AG04450 (cell line): ENCODE measurements around the gene LIMK2. TPM values are rescaled to one million over a fixed set of nuclear protein-coding genes. Genes with fewer than 3 reads are reported as not detected.

ENCODE experiments used
- CTCF ChIA-PET: fragments of 300-600, 350-600 bp; formaldehyde crosslinking; extraction: SDS; loops from one replicate; lab custom pipeline; 2022; ENCODE audit warnings: antibody characterized with exemption, inconsistent platforms; lab: Charles Lee
- POLR2A ChIA-PET: fragments of 350-600 bp; formaldehyde crosslinking; extraction: SDS; loops from one replicate; lab custom pipeline; 2021; ENCODE audit warnings: antibody characterized with exemption, inconsistent platforms; lab: Yijun Ruan, JAX
- DNase-seq: peaks from one replicate; pipeline ENCODE4 v3.0.0-alpha.2; 2011; ENCODE audit warnings: low read depth, low spot score
- H3K27ac ChIP-seq: one replicate; pipeline ENCODE4 v1.5.1; 2012; ENCODE audit warnings: low read depth, low read length, control low read depth
- H3K27me3 ChIP-seq: one replicate; pipeline ENCODE4 v1.6.0; 2012; ENCODE audit warnings: low read length; ENCODE audit not compliant: control insufficient read depth, insufficient read depth
- H3K4me3 ChIP-seq: 2 replicates; pipeline ENCODE4 v1.5.1; 2011; ENCODE audit warnings: mild to moderate bottlenecking, low read depth, low read length, control low read depth
- H3K9me3 ChIP-seq: 2 replicates; pipeline ENCODE4 v1.5.1; 2012; ENCODE audit warnings: low read length; ENCODE audit not compliant: control insufficient read depth, insufficient read depth
- polyA plus RNA-seq: library from polyadenylated mRNA; depleted of rRNA; stranded (reverse); fragments of >200 nt; gene quantifications from 2 replicates; pipeline ENCODE4 v1.2.3, GENCODE V29; 2011
- TF ChIP-seq, protein P1 (sequence below): IDR thresholded peaks from 2 replicates; pipeline ENCODE4 v1.5.1; 2011; ENCODE audit warnings: low read depth, low read length, control low read depth, inconsistent platforms

LIMK2 gene
- polyA plus RNA-seq, 1 experiment, result 5.0 TPM

DNA sequence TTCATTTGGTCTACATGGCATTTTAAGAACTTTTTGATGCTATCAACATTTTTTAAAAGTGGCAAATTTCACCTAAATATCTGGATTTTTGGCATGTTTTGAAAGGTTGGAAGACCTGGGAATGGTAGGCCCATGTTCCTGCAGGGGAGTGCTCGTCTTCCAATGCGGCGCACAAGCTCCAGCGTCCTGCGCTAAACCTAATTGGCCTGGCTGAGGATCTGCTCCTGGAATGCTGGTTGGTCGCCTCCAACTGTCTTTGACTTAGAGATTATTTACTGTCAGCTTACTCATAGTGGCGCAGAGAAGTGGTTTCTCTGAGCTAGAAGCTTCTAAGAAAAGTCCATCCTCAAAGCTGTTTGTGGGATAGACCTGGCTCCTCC lies 626 bp upstream of the LIMK2 start:
- DNase-seq, result no peak
- H3K27me3 ChIP-seq, result no peaks in the 10 kb centered on the region
- H3K9me3 ChIP-seq, result no peaks in the 10 kb centered on the region
- ChIA-PET CTCF (interaction anchor here (0.6 to 4.1 kb wide), 29 partner anchors 9 to 550 kb away, joined by 3 to 96 read pairs (median 6); partner anchors contain the start of genes PIK3IP1 and SELENOM), POLR2A (interaction anchor here (0.5 to 1.1 kb wide), 2 partner anchors 14 to 21 kb away, joined by 3 read pairs; no protein-coding TSS in a partner anchor)
- TF ChIP-seq, protein P1, sequence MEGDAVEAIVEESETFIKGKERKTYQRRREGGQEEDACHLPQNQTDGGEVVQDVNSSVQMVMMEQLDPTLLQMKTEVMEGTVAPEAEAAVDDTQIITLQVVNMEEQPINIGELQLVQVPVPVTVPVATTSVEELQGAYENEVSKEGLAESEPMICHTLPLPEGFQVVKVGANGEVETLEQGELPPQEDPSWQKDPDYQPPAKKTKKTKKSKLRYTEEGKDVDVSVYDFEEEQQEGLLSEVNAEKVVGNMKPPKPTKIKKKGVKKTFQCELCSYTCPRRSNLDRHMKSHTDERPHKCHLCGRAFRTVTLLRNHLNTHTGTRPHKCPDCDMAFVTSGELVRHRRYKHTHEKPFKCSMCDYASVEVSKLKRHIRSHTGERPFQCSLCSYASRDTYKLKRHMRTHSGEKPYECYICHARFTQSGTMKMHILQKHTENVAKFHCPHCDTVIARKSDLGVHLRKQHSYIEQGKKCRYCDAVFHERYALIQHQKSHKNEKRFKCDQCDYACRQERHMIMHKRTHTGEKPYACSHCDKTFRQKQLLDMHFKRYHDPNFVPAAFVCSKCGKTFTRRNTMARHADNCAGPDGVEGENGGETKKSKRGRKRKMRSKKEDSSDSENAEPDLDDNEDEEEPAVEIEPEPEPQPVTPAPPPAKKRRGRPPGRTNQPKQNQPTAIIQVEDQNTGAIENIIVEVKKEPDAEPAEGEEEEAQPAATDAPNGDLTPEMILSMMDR, result no peak
- no peak overlapping the region for H3K27ac ChIP-seq
- peak overlapping the region; percentile 40; the same call in 1 of the 2 replicates for H3K4me3 ChIP-seq

DNA sequence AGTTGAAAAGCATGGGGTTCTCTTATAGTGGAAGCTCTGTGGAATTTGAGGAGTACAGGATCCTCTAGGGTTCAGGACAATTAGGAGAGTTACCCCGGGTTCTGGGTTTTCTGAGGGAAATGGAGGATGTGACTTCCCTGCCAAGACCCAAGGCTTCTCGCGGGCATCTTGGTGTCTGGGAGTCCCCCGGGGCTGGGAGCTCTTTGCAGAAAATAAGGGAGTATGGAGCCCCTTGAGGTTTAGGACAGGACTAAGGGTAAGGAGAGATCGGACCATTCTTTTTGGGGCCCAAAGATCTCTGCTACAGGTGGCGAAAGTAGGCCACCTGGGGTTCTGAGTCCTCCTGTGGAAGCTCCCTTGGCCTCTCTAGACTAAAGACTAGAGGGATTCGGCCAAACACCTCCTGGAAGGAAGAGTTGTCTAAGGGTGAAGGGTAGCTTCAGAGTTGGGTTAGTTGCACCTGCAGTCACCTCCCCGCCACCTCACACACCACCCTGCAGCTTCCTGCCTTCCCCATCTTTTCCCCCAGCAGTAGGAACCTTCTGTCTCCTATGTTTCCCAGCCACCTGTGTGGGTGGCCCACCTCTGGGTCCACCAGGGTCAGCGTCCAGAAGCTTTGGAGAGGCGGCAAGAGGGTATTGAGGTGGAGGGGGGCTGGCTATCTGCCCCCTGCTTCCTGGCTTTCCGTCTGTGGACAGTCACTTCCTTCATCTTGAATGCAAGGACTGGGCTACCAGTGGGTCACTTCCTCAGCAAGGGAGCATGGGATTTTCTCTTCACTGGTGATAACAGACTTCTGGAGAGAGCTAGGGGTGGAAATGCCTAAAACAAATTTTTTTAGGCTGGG lies 908 bp downstream of the LIMK2 start:
- Histone ChIP-seq H3K9me3 (no peaks in the 10 kb centered on the region), H3K27me3 (no peaks in the 10 kb centered on the region), H3K27ac (no peak overlapping the region), H3K4me3 (peak overlapping the region; percentile 88)
- DNase-seq, result no peak
- POLR2A ChIA-PET, result interaction anchor here (0.8 to 1.1 kb wide), 3 partner anchors 12 to 79 kb away, joined by 3 read pairs; partner anchors contain the start of gene PIK3IP1
- TF ChIP-seq, protein P1, result no peak
- CTCF ChIA-PET, result interaction anchor here (0.7 to 4.1 kb wide), 27 partner anchors 9 to 106 kb away, joined by 3 to 96 read pairs (median 7); partner anchors contain the start of genes INPP5J and SELENOM

DNA sequence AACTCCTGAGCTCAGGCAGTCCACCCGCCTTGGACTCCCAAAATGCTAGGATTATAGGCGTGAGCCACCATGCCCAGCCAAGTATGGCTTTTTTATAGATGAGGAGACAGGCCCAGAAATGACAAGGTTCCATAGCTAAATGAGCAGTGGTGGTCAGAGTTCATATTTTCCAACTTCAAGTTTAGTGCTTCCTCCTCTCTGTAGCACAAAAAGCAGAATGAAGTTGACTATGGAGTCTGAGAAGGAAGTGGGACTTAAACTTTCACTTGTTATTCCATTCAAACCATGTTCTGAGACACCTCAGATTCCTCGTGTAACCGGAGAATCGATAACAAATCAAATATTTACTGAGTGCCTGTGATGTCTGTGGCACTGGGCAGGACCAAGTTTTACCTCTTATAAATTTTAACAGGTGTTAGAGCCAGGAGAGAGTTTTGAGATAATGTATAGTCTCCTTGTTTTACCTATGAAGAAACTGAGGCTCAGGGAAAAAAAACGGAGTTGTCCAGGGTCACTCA lies 3.0 kb downstream of the LIMK2 start:
- ChIA-PET POLR2A (no interaction called here), CTCF (interaction anchor here (1.0 to 1.5 kb wide), 2 partner anchors 57 to 77 kb away, joined by 3 read pairs; partner anchors contain the start of gene PIK3IP1)
- no peaks in the 10 kb centered on the region for H3K27me3 ChIP-seq
- no peak overlapping the region for H3K27ac ChIP-seq
- TF ChIP-seq, protein P1, result no peak
- no peaks in the 10 kb centered on the region for H3K9me3 ChIP-seq
- no peak overlapping the region for H3K4me3 ChIP-seq
- DNase-seq, result no peak

DNA sequence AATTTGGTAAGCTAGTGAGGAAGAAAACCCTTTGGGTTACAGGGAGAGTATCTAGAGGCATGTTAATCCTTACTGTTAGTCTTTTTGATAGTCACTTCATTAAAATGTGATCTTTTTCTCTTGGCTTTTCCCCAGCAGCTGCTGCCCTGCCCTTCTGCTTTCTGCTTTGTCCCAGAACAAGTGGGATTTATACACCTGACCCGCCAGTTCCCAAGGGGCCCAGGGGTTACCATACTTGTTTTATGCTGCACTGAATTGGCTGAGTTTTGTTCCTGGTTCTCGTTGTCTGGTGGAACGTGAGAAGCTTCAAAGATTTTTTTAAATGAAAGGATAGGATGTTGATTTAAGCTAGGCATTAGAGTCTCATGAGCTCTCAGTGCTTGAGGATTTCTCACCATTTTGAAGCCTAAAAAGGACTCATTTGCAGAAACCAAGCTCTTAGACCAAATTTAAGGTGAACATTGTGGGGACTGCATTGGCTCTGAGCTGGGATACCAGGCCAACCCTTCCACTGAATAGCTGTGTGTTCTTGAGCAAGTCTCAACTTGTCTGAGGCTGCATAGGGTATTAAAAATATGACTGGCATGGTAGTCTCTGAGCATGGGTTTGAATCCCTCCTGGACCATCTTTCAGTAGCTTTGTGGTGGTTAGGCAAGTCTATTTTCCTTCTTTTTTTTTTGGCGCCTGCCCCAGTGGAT lies 6.6 kb downstream of the LIMK2 start:
- ChIA-PET CTCF (interaction anchor here (0.6 to 2.3 kb wide), 6 partner anchors 13 to 111 kb away, joined by 3 to 12 read pairs (median 6); partner anchors contain the start of gene SELENOM), POLR2A (interaction anchor here (0.9 kb wide), 1 partner anchor 112 kb away, joined by 4 read pairs; the partner anchor contains the start of gene SELENOM)
- Histone ChIP-seq H3K27ac (no peak overlapping the region), H3K27me3 (no peaks in the 10 kb centered on the region), H3K4me3 (no peak overlapping the region), H3K9me3 (no peaks in the 10 kb centered on the region)
- TF ChIP-seq, protein P1, result no peak
- DNase-seq, result no peak
